DLD1 (cell line): ENCODE data around the gene NUDT5.
"Not testable (repeated sequence)": the region's sequence is repeated elsewhere in the genome, so short reads cannot be mapped to it uniquely, and the experiment has no call there.

Source experiments
- in situ Hi-C: cut with HindIII; loops from 2 replicates; pipeline ENCODE4 v1.10.0; 2017; ENCODE audit warnings: low sequenced_read_pairs

The NUDT5 gene

GRCh38 chr10:12195603-12196506 is at the start of gene NUDT5, which contains the start of gene CDC123:
NUDT5 (minus strand) TSS chr10:12195891; CDS start chr10:12186291, 9,600 bp downstream.
CDC123 (plus strand) TSS chr10:12196188; CDS start chr10:12196246, 58 bp downstream.
- in situ Hi-C loops: no loop called here

GRCh38 chr10:12243864-12244620 is 48.4 kb upstream of the NUDT5 start:
- in situ Hi-C loops: no loop called here

DNA sequence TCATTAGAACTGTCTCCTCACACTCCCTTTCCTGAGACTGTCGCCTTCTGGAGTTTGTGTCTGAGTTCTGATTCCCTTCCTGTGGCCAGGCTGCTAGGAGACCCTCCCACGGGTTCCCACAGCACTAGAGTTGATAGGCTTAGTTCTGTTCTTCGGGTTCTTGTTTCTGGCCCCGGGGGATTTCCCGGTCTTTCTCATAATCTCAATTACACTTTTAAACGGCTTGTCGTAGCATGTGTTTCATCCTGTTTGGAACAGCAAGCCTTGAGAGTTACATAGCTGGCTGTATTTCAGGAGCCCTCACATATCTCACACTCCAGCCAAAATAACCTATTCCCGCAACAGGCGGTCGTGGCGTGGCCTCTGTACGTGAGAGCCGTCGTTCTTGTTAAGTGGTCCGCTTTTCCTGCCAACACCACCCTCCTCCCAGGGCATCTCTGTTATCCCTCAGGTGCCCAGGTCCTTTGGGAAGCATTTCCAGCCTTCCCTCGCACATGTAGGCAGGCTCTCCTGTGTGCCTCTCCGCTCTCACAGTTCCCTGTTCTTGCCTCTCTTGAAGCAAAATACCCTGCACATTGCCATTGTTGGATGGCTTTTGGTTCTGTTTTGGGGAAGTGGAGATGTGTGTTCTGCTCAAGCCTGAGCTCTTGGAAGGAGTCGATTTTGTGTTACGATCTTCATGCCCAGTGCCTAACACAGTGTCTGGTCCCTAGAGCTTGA is 46.3 kb upstream of the NUDT5 start:
- in situ Hi-C loops: no loop called here

DNA sequence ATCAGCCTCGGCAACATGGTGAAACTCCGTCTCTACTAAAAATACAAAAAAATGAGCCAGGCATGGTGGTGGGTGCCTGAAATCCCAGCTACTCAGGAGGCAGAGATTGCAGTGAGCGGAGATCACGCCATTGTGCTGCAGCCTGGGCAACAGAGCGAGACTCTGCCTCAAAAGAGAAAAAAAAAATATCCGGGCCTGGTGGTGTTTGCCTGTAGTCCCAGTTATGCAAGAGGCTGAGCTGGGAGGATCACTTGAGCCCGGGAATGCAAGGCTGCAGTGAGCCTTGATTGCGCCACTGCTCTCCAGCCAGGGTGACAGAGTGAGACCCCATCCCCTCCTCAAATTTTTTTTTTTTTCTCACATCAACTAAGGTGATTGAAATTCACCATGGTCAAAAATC is 43.1 kb upstream of the NUDT5 start:
- in situ Hi-C loops: no loop called here

GRCh38 chr10:12237265-12238220 is 41.9 kb upstream of the NUDT5 start:
- in situ Hi-C loops: no loop called here

DNA sequence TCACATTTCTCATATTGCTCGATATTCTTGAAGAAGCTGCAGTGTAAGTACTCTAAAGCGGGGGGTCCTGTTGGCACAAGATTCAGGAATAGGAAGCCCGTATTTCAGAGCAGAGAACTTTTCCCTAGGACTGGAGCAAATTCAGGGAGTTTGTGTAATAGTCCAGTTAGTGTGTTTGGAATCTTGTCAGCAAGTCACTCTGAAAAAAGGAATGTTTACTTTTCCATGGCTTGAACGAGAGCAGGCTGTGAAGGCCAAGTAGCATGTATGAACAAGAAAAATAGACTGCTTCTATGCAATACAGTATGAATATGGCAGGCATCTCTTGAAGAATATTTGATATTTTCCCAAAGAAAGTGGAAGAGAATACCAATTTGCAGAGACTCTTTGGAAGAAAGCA is 40.1 kb upstream of the NUDT5 start:
- in situ Hi-C loops: no loop called here

GRCh38 chr10:12235116-12235694 is 39.5 kb upstream of the NUDT5 start:
- in situ Hi-C loops: no loop called here

DNA sequence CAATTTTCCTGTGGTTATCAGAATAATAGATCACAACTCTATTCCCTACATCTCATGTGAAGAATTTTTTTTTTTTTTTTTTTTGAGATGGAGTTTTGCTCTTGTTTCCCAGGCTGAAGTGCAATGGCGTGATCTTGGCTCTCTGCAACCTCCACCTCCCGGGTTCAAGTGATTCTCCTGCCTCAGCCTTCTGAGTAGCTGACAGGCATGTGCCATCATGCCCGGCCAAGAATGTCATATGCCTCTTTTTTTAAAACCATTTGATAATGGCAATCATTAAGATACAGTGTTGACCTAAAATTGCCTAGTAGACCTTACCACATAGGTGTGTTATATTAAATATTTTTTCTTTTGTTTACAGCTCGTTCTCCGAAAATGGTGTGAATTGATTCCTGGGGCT is 39.0 kb upstream of the NUDT5 start:
- in situ Hi-C loops: not testable (repeated sequence)

DNA sequence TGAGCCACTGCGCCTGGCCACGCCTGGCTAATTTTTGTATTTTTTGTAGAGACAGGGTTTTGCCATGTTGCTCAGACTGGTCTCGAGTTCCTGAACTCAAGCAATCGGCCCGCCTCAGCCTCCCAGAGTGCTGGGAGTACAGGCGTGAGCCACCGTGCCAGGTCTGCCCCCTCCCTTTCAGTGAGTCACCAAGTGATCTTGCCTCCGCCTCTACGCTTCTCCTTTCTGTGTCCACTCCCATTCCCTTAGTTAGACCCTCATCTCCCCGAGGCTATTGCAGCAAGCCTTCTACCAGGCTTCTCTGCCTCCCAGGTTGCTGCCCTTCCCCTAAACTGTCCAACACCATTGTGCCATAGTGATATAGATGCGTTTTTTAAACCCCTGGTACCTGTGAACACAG is 33.2 kb upstream of the NUDT5 start:
- in situ Hi-C loops: no loop called here

DNA sequence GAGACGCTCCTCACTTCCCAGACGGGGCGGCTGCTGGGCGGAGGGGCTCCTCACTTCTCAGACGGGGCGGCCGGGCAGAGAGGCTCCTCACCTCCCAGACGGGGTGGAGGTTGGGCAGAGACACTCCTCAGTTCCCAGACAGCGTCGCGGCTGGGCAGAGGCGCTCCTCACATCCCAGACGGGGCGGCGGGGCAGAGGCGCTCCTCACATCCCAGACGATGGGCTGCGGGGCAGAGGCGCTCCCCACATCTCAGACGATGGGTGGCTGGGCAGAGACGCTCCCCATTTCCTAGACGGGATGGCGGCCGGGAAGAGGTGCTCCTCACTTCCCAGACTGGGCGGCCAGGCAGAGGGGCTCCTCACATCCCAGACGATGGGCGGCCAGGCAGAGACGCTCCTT is 30.7 kb upstream of the NUDT5 start:
- in situ Hi-C loops: not testable (repeated sequence)

DNA sequence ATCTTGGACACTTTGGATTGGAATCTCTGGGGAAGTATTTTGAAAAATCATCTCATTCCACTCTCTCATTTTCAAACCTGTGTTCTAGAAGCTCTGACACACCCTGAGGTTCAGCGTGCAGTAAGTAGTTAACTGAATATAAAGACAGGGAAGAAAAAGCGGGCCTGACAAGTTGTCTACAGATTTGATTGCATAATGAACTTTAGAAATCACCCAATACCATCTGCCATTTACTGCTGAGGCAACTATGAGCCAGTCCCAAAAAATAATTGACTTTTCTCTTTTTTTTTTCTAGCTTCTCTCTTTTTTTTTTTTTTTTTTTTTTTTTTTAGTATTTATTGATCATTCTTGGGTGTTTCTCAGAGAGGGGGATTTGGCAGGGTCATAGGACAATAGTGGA is 29.8 kb upstream of the NUDT5 start:
- in situ Hi-C loops: no loop called here

DNA sequence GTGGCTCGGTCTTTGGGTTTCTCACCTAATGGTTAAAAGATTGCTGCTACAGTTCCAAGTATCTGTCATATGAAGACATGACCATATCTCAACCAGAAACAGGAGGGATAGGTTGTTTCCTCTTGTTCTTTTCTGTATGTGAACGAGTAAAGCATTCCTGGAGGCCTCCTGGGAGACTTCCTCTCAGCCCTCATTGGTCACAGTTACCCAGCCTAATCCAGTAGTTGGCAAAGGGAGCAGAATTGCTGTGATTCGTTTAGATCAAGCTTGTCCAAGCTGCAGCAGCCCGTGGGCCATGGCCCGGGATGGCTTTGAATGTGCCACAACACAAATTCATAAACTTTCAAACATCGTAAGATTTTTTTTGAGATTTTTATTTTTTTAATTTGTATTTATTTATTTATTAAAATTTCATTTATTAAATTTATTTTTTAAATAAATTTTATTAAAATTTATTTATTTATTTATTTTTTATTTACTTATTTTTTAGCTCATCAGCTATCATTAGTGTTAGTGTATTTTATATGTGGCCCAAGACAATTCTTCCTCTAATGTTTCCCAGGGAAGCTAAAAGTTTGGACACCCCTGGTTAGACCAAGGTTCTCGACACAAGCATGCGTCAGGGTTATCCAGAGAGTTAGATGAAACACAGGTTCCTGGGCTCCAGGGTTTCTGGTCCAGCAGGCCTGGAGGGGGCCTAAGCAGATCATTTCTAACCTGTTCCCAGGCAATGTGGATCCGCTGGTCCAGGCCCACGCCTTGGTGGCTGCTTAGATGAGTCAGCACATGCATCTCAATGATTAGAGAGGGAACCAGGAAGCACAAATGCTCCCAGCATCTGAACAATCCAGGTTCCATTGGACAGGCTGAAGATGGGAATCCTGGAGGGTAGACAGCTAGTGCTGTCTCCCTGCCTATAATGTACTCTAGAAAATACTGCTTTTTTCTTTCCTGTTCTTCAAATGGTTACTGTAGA is 25.9 kb upstream of the NUDT5 start:
- in situ Hi-C loops: no loop called here

- in situ Hi-C loops: no loop called here
Observed at GRCh38 chr10:12218991-12219390, 23.3 kb upstream of the NUDT5 start.

GRCh38 chr10:12214763-12215218 is 19.1 kb upstream of the NUDT5 start:
- in situ Hi-C loops: no loop called here

- in situ Hi-C loops: no loop called here
Observed at GRCh38 chr10:12214093-12214492, 18.4 kb upstream of the NUDT5 start.

DNA sequence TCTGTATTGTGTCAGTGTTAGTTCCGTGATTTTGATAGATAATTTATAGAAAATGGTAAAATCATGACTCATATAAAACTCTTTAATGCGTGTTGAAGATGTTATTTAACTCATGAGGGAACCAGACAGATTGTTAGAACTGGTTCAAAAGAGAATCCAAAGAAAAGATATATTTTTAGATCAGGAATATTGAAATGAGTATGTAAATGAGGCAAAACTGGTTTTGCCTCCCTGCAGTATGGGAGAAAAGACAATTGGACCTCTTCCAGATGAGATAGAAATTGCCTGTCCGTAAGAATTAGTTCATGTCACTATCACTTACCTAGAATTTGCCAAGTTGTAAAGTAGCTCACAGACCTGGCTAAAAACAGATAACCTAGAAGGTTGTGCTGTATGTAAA is 17.9 kb upstream of the NUDT5 start:
- in situ Hi-C loops: no loop called here

GRCh38 chr10:12212454-12212853 is 16.8 kb upstream of the NUDT5 start:
- in situ Hi-C loops: no loop called here

DNA sequence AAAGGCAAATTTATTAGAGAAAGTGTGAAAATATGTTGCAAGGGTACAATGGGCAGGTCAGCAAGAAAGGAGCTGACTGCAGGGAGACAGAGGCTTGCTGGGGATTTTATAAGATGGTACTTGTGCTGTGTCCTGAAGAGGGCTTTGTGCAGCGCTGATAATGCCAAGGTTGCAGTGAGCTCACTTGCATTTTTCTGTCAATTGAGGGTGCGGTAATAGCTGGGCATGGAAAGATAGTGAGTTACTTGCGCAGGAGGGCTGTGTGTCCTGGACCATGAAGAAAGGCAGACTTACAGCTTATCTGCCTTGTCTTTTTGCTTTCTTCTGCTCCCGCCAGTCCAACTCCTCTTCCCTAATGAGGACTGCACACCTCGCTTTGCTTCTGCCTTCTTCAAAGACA is 12.8 kb upstream of the NUDT5 start:
- in situ Hi-C loops: no loop called here

- in situ Hi-C loops: no loop called here
Observed at GRCh38 chr10:12207114-12207513, 11.4 kb upstream of the NUDT5 start.
